ENCODE data around the gene SYNE2.

Gene SYNE2

GRCh38 chr14:63877550-63877939, 24.7 kb downstream of the SYNE2 start:
- TF ChIP-seq, protein P1, sequence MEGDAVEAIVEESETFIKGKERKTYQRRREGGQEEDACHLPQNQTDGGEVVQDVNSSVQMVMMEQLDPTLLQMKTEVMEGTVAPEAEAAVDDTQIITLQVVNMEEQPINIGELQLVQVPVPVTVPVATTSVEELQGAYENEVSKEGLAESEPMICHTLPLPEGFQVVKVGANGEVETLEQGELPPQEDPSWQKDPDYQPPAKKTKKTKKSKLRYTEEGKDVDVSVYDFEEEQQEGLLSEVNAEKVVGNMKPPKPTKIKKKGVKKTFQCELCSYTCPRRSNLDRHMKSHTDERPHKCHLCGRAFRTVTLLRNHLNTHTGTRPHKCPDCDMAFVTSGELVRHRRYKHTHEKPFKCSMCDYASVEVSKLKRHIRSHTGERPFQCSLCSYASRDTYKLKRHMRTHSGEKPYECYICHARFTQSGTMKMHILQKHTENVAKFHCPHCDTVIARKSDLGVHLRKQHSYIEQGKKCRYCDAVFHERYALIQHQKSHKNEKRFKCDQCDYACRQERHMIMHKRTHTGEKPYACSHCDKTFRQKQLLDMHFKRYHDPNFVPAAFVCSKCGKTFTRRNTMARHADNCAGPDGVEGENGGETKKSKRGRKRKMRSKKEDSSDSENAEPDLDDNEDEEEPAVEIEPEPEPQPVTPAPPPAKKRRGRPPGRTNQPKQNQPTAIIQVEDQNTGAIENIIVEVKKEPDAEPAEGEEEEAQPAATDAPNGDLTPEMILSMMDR (IDR thresholded peaks at IDR 0.05; ENCODE audit: low read depth, low read length): no peak
- no peak overlapping the region for H3K4me3 ChIP-seq (ENCODE audit: low read depth, low read length)

DNA sequence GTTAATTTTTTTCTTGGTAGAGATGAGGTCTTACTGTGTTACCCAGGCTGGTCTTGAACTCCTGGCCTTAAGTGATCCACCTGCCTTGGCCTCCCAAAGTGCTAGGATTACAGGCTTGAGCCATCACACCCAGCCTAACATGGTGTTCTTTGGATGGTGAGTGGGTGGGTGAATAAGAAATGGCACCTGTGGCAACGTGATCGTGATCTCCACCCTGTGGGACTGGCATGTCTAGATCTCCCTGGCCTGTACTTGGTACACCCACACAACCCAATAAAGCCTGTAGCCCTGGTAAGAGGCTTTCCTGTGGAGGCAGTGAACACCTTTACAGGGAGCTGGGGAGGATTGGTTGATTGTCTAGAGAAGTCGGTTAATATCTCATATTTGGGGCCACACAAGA, 25.2 kb downstream of the SYNE2 start:
- TF ChIP-seq, protein P1 (IDR thresholded peaks at IDR 0.05; ENCODE audit: low read depth, low read length): no peak
- no peak overlapping the region for H3K4me3 ChIP-seq (ENCODE audit: low read depth, low read length)

DNA sequence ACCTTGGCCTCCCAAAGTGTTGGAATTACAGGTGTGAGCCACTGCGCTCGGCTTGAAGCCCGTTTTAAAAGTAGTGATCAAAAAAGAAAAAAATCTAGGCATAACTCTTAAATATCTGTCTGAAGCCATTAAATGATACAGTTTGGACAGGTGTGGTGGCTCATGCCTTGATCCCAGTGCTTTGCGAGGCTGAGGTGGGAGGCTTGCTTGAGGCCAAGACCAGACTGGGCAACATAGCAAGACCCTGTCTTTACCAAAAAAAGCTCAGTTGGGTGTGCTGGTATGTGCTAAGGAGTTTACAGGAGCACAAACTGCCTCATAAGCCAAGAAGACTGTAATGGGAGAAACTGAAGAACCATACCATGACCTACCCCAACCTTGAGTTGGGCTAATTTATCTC, 26.0 kb downstream of the SYNE2 start:
- H3K4me3 ChIP-seq (ENCODE audit: low read depth, low read length): no peak overlapping the region
- TF ChIP-seq, protein P1 (IDR thresholded peaks at IDR 0.05; ENCODE audit: low read depth, low read length): no peak

DNA sequence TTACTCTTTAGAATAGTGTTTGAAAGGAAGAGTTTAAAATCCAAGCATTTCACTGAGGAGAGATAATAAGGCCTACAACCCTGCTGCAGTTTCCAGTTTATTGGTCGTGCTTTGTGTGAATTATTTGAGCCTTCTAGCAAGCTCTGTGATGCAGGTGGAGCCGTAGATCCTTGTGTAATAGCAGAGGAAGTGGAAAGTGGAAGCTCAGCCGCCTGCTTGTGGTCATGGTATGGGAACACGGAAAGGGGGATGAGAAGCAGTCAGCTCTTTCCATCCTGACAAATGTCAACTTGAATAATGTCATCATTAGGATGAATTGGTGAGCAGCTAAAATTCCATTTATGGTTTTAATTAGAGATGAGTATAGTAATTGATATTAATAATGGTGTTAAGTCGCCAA, 29.1 kb downstream of the SYNE2 start:
- no peak overlapping the region for H3K4me3 ChIP-seq (ENCODE audit: low read depth, low read length)
- TF ChIP-seq, protein P1 (IDR thresholded peaks at IDR 0.05; ENCODE audit: low read depth, low read length): no peak

DNA sequence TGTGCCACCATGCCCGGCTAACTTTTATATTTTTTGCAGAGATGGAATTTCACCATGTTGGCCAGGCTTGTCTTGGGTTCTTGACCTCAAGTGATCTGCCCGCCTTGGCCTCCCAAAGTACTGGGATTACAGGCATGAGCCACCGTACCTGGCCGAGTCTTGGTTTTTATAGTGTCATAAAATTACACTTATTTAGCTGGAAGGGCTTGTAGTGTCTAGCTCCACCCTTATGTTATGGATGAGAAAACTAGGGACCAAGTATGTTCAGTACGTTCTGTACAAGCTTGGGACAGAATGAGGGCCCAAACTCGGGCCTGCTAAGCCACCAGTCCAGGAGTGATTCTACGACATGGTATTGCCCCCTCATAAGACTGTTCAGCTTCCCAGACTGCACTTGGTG, 35.1 kb downstream of the SYNE2 start:
- TF ChIP-seq, protein P1 (IDR thresholded peaks at IDR 0.05; ENCODE audit: low read depth, low read length): no peak
- H3K4me3 ChIP-seq (ENCODE audit: low read depth, low read length): no peak overlapping the region

DNA sequence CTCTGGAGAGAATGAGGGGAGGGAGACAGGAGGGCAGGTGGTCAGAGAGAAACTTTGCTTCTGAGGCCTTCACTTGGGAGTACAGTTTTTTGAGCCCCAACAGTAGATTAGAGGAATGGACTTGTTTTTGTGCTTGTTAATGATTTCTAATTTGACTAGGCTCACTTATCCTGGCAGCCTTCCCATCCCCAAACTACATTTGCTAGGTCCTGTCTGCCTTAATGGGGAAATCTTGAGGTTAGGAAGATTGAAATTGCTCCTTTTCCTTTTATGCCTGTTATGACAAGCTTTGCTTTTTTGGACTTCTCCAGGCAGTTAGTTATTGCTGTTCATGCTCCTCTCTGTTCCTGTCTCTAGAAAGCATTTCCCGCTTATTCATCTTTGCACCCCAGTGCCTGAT, 37.7 kb downstream of the SYNE2 start:
- no peak overlapping the region for H3K4me3 ChIP-seq (ENCODE audit: low read depth, low read length)
- TF ChIP-seq, protein P1 (IDR thresholded peaks at IDR 0.05; ENCODE audit: low read depth, low read length): no peak

GRCh38 chr14:63891148-63891975, 38.6 kb downstream of the SYNE2 start:
- TF ChIP-seq, protein P1 (IDR thresholded peaks at IDR 0.05; ENCODE audit: low read depth, low read length): no peak
- no peak overlapping the region for H3K4me3 ChIP-seq (ENCODE audit: low read depth, low read length)

Measured in WI38 (cell line).